Keratinocyte (primary cell): ENCODE results near the gene HIP1.
"Not testable (repeated sequence)": the region's sequence is repeated elsewhere in the genome, so short reads cannot be mapped to it uniquely, and the experiment has no call there.

Source experiments
- CTCF ChIP-seq, 3 experiments: IDR thresholded peaks in 1 of 3; conservative IDR thresholded peaks in 1 of 3; optimal IDR thresholded peaks in 1 of 3; 2 replicates in 2 of 3; 3 replicates in 1 of 3; pipeline versions ENCODE3 to v1.5.1; 2011; ENCODE audit warnings: low read length in 3 of 3, mild to moderate bottlenecking in 3 of 3, moderate library complexity in 2 of 3, control low read depth in 1 of 3, inconsistent platforms in 1 of 3; ENCODE audit not compliant: insufficient read depth in 2 of 3; ENCODE audit errors: extremely low read depth in 1 of 3
- EZH2 ChIP-seq: IDR thresholded peaks from one replicate; pipeline ENCODE4 v1.6.1; 2012; ENCODE audit warnings: inconsistent platforms, mild to moderate bottlenecking, low read length, moderate library complexity

- not testable (repeated sequence) for TF ChIP-seq CTCF (optimal IDR thresholded peaks at IDR 0.05 in 1 of 3, IDR thresholded peaks at IDR 0.05 in 1 of 3, conservative IDR thresholded peaks at IDR 0.05 in 1 of 3; ENCODE audit: extremely low read depth in 1 of 3, insufficient read depth in 2 of 3, low read length in 3 of 3); EZH2
Observed at GRCh38 chr7:75632587-75632986, 106.2 kb downstream of the HIP1 start.
